ENCODE data around the gene EPHB1. TPM values are rescaled to one million over a fixed set of nuclear protein-coding genes. Genes with fewer than 3 reads are reported as not detected.

Gene EPHB1
- total RNA-seq, 1 donor from 2014 or later: 1.6 TPM

DNA sequence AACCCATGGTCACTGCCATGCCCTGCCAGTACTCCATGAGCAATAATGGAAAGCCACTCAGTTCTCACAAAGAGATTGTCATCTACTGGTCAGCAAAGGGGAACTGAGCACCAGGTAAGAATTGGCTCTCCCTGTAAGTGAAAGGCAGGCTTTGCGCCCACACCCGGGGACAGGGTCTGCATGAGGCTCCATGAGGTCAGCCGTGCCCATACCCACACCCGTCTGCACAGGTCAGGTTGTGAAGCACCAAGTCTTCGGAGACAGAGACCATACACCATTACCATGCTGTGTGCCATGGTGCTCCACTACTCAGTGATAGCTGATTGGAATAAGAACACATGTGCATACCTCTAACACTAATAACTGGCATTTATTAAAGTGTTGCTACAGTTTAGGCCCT, 322.9 kb downstream of the EPHB1 start:
- no peak for TF ChIP-seq CTCF (IDR thresholded peaks at IDR 0.05)
- intact Hi-C loops (cut with DNase I): no loop called here
- Histone ChIP-seq H3K27me3 (no peaks in the 10 kb centered on the region), H3K9me3 (no peaks in the 10 kb centered on the region), H3K4me1 (no peaks in the 10 kb centered on the region), H3K36me3 (no peaks in the 10 kb centered on the region), H3K27ac (no peak overlapping the region), H3K4me3 (no peak overlapping the region)
- peak; percentile 28 for ATAC-seq
- DNase-seq: no peak

DNA sequence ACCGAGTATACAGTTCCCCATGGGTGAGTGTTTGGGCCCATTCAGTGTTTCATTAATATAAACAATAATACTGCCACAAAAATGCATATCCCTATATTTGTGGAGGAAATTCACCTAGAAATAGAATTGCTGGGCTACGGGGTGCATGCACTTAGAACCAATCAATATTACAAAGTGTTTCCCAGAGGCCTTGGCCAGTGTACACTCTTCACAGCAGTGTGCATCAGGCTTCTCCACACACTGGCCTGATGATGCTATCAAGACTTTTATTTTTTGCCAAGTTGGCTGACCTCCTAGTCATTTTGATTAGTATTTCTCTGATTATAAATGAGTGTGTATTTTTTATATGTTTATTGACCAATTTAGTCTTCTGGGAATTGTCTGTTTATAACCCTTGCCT, 323.7 kb downstream of the EPHB1 start:
- Histone ChIP-seq H3K4me1 (no peaks in the 10 kb centered on the region), H3K27me3 (no peaks in the 10 kb centered on the region), H3K9me3 (no peaks in the 10 kb centered on the region), H3K4me3 (no peak overlapping the region), H3K27ac (no peak overlapping the region), H3K36me3 (no peaks in the 10 kb centered on the region)
- TF ChIP-seq CTCF (IDR thresholded peaks at IDR 0.05): no peak
- intact Hi-C loops (cut with DNase I): no loop called here
- no peak for DNase-seq
- ATAC-seq: no peak

- no peak for TF ChIP-seq CTCF (IDR thresholded peaks at IDR 0.05)
- Histone ChIP-seq H3K27me3 (no peaks in the 10 kb centered on the region), H3K4me3 (no peak overlapping the region), H3K27ac (no peak overlapping the region), H3K9me3 (no peaks in the 10 kb centered on the region), H3K36me3 (no peaks in the 10 kb centered on the region), H3K4me1 (no peaks in the 10 kb centered on the region)
- intact Hi-C loops (cut with DNase I): no loop called here
- ATAC-seq (no peak), DNase-seq (no peak)
Observed at GRCh38 chr3:135125171-135125801, 330.2 kb downstream of the EPHB1 start.

GRCh38 chr3:135127946-135128470, 332.9 kb downstream of the EPHB1 start:
- ATAC-seq (no peak), DNase-seq (no peak)
- H3K4me1 ChIP-seq: no peaks in the 10 kb centered on the region
- no peaks in the 10 kb centered on the region for H3K27me3 ChIP-seq
- no peaks in the 10 kb centered on the region for H3K36me3 ChIP-seq
- H3K4me3 ChIP-seq: no peak overlapping the region
- TF ChIP-seq CTCF (IDR thresholded peaks at IDR 0.05): no peak
- no peak overlapping the region for H3K27ac ChIP-seq
- no peaks in the 10 kb centered on the region for H3K9me3 ChIP-seq
- intact Hi-C loops (cut with DNase I): no loop called here

DNA sequence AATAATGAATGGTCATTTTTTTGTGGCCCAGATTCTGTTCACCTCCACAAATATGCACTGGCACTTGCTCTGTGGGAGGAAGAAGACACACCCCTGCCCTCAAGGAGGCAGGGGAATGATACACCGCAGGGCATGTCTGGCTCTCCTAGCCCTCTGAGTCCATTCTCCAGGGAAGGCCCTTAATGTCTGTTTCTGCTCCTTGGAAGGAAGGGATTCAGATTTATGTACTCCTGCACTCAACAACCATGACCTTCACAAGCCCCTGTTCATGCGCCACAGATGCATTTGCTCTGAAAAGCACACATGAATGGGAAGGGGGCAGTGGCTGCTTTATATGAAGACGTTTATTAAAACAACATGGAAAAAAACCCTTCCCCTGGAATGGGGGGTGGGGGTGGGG, 333.8 kb downstream of the EPHB1 start:
- no peaks in the 10 kb centered on the region for H3K36me3 ChIP-seq
- no peak for DNase-seq
- H3K9me3 ChIP-seq: no peaks in the 10 kb centered on the region
- intact Hi-C loops (cut with DNase I): no loop called here
- no peaks in the 10 kb centered on the region for H3K27me3 ChIP-seq
- H3K27ac ChIP-seq: no peak overlapping the region
- H3K4me1 ChIP-seq: no peaks in the 10 kb centered on the region
- no peak overlapping the region for H3K4me3 ChIP-seq
- no peak for ATAC-seq
- TF ChIP-seq CTCF (IDR thresholded peaks at IDR 0.05): no peak

DNA sequence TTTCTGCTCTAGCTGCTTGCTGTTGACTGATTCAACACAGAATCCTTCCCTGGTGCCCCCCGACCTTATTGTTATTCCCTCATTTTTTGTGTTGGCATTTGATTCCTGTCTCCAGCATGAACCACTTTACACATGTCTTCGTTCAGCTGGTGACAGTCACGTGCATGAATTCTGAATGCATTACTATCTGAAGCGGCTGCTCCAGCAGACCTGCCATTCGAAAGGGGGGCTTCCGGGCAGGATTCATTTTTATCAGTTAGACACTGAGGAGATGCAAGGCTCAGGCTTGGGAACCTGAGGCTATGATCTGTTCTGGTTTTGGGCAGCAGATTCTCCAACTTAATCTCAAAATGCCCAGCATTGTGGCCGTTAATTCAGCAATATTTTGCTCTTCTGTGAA, 336.2 kb downstream of the EPHB1 start:
- Histone ChIP-seq H3K4me3 (no peak overlapping the region), H3K27ac (no peak overlapping the region), H3K27me3 (no peaks in the 10 kb centered on the region), H3K9me3 (no peaks in the 10 kb centered on the region), H3K36me3 (no peaks in the 10 kb centered on the region), H3K4me1 (no peaks in the 10 kb centered on the region)
- DNase-seq (no peak), ATAC-seq (no peak)
- intact Hi-C loops (cut with DNase I): no loop called here
- TF ChIP-seq CTCF (IDR thresholded peaks at IDR 0.05): no peak

Measured in upper lobe of right lung (tissue), 1 donor.